EH (cell line): ENCODE data around the gene PLIN1.

Experiments used
- DNase-seq: peaks from one replicate; pipeline ENCODE4 v3.0.0-alpha.2; 2015; ENCODE audit warnings: low read depth

Gene PLIN1

GRCh38 chr15:89671687-89672086 lies 7.5 kb downstream of the PLIN1 start:
- no peak for DNase-seq

- no peak for DNase-seq
Observed at GRCh38 chr15:89670971-89671560, 8.1 kb downstream of the PLIN1 start.

- no peak for DNase-seq
Observed at GRCh38 chr15:89669941-89670340, 9.2 kb downstream of the PLIN1 start.

- DNase-seq = no peak
Observed at GRCh38 chr15:89669309-89669865, 9.8 kb downstream of the PLIN1 start.

- DNase-seq = no peak
Observed at GRCh38 chr15:89668171-89668570, 11.0 kb downstream of the PLIN1 start.

GRCh38 chr15:89667706-89667960 lies 11.5 kb downstream of the PLIN1 start:
- DNase-seq = no peak

GRCh38 chr15:89666858-89667705 lies 12.1 kb downstream of the PLIN1 start:
- no peak for DNase-seq

GRCh38 chr15:89666184-89666857 lies 12.8 kb downstream of the PLIN1 start:
- DNase-seq = no peak

- peak; percentile 72 for DNase-seq
Observed at GRCh38 chr15:89665449-89666181, 13.6 kb downstream of the PLIN1 start.

GRCh38 chr15:89664441-89665350 lies 14.5 kb downstream of the PLIN1 start:
- DNase-seq = peak; percentile 10

- DNase-seq = peak; percentile 98
Observed at GRCh38 chr15:89662893-89663626, 16.1 kb downstream of the PLIN1 start.

GRCh38 chr15:89660556-89660955 lies 18.6 kb downstream of the PLIN1 start:
- no peak for DNase-seq

GRCh38 chr15:89659295-89659694 lies 19.9 kb downstream of the PLIN1 start:
- no peak for DNase-seq

- DNase-seq = peak; percentile 31
Observed at GRCh38 chr15:89657686-89658200, 21.4 kb downstream of the PLIN1 start.

- peak; percentile 45 for DNase-seq
Observed at GRCh38 chr15:89656116-89656815, 22.9 kb downstream of the PLIN1 start.

GRCh38 chr15:89654847-89655805 lies 24.0 kb downstream of the PLIN1 start, which contains the start of gene KIF7:
KIF7 (minus strand) TSS chr15:89655467; CDS start chr15:89652930, 2,537 bp downstream.
- peak; percentile 65 for DNase-seq

- DNase-seq = peak; percentile 86
Observed at GRCh38 chr15:89654301-89654761, 24.8 kb downstream of the PLIN1 start.

- no peak for DNase-seq
Observed at GRCh38 chr15:89653578-89653977, 25.6 kb downstream of the PLIN1 start.
